Endothelial cell of umbilical vein (primary cell): ENCODE measurements around the gene MGAT1.

Source experiments
- CTCF ChIP-seq, 2 donors: IDR thresholded peaks; 1 replicate in 1 of 2; 2 replicates in 1 of 2; pipeline ENCODE4 v1.5.1; 2011; ENCODE audit warnings: low read length in 2 of 2, mild to moderate bottlenecking in 2 of 2, moderate library complexity in 2 of 2, control low read depth in 1 of 2, inconsistent platforms in 1 of 2, low read depth in 1 of 2; ENCODE audit not compliant: insufficient read depth in 1 of 2; ENCODE audit errors: extremely low read depth in 1 of 2
- EZH2 ChIP-seq: IDR thresholded peaks from 2 replicates; pipeline ENCODE4 v1.6.1; 2012; ENCODE audit warnings: borderline replicate concordance, low read depth, mild to moderate bottlenecking, moderate library complexity, low read length, inconsistent platforms; ENCODE audit not compliant: severe bottlenecking
- POLR2A ChIP-seq: IDR thresholded peaks from 2 replicates; pipeline ENCODE4 v1.6.1; 2012; ENCODE audit warnings: low read depth, mild to moderate bottlenecking, control low read depth, low read length
- POLR2AphosphoS5 ChIP-seq: IDR thresholded peaks from 2 replicates; pipeline ENCODE4 v1.6.1; 2012; ENCODE audit warnings: low read depth, mild to moderate bottlenecking, control low read depth, low read length, moderate library complexity; ENCODE audit not compliant: insufficient read depth

GRCh38 chr5:180739958-180740357 lies 62.6 kb downstream of the MGAT1 start, which contains the start of gene OR2Y1:
- TF ChIP-seq CTCF (IDR thresholded peaks at IDR 0.05; ENCODE audit: extremely low read depth in 1 of 2, insufficient read depth in 1 of 2, low read depth in 1 of 2, low read length in 2 of 2) (no peak), EZH2 (no peak), POLR2A (no peak), POLR2AphosphoS5 (no peak)
